NCI-H1694 treated with DMSO at 0.1 percent for 48 hours (cell line): ENCODE results near the gene ME1.

Experiments
- DNase-seq: peaks from one replicate; lab custom pipeline; 2025; lab: John Stamatoyannopoulos, UW

The ME1 gene

GRCh38 chr6:83190626-83191025 lies 240.2 kb downstream of the ME1 start:
- DNase-seq: no peak

- no peak for DNase-seq
Observed at GRCh38 chr6:83188501-83188900, 242.3 kb downstream of the ME1 start.

GRCh38 chr6:83185096-83185495 lies 245.8 kb downstream of the ME1 start:
- no peak for DNase-seq

GRCh38 chr6:83183082-83183828 lies 247.6 kb downstream of the ME1 start:
- DNase-seq: no peak

- no peak for DNase-seq
Observed at GRCh38 chr6:83182114-83182513, 248.7 kb downstream of the ME1 start.

GRCh38 chr6:83180426-83180950 lies 250.4 kb downstream of the ME1 start:
- no peak for DNase-seq

GRCh38 chr6:83176246-83176645 lies 254.6 kb downstream of the ME1 start:
- DNase-seq: no peak

- DNase-seq: no peak
Observed at GRCh38 chr6:83169511-83169910, 261.3 kb downstream of the ME1 start.

GRCh38 chr6:83169106-83169505 lies 261.7 kb downstream of the ME1 start:
- DNase-seq: no peak

GRCh38 chr6:83168556-83168955 lies 262.3 kb downstream of the ME1 start:
- DNase-seq: no peak

- no peak for DNase-seq
Observed at GRCh38 chr6:83167726-83168278, 263.0 kb downstream of the ME1 start.
